ENCODE measurements around the gene FRMPD1. TPM values are rescaled to one million over a fixed set of nuclear protein-coding genes. Genes with fewer than 3 reads are reported as not detected.

FRMPD1 gene
- total RNA-seq, 2 donors from 2014 or later = 0.66 to 0.78 TPM

GRCh38 chr9:37696528-37696927 lies 45.8 kb downstream of the FRMPD1 start:
- Histone ChIP-seq H3K36me3 (replicated peaks in 1 of 2; ENCODE audit: insufficient read depth in 1 of 2, low read depth in 2 of 2) (no peaks in the 10 kb centered on the region), H3K27ac (no peak overlapping the region), H3K4me1 (peaks cover 13% of the 10 kb centered on the region), H3K27me3 (no peaks in the 10 kb centered on the region), H3K4me3 (no peak overlapping the region), H3K9me3 (no peaks in the 10 kb centered on the region)
- no peak for ATAC-seq
- DNase-seq = no peak
- intact Hi-C loops (cut with DNase I) = no loop called here
- 52 to 62% methylated on average over 1 of the region's 1 CpG for WGBS, 2 donors
- TF ChIP-seq POLR2A (IDR thresholded peaks at IDR 0.05) (no peak), CTCF (IDR thresholded peaks at IDR 0.05) (no peak)

- H3K9me3 ChIP-seq = no peaks in the 10 kb centered on the region
- 60 to 65% methylated on average over 3 of the region's 3 CpGs for WGBS, 2 donors
- no peak for DNase-seq
- ATAC-seq = no peak
- no peaks in the 10 kb centered on the region for H3K27me3 ChIP-seq
- intact Hi-C loops (cut with DNase I) = no loop called here
- no peak for TF ChIP-seq CTCF (IDR thresholded peaks at IDR 0.05)
- no peak for TF ChIP-seq POLR2A (IDR thresholded peaks at IDR 0.05)
- H3K4me3 ChIP-seq = no peak overlapping the region
- H3K36me3 ChIP-seq (replicated peaks in 1 of 2; ENCODE audit: insufficient read depth in 1 of 2, low read depth in 2 of 2) = no peaks in the 10 kb centered on the region
- H3K27ac ChIP-seq = no peak overlapping the region
- no peaks in the 10 kb centered on the region for H3K4me1 ChIP-seq
Observed at GRCh38 chr9:37700131-37700530, 49.4 kb downstream of the FRMPD1 start.

GRCh38 chr9:37700900-37701299 lies 50.1 kb downstream of the FRMPD1 start:
- intact Hi-C loops (cut with DNase I) = no loop called here
- no peaks in the 10 kb centered on the region for H3K9me3 ChIP-seq
- H3K36me3 ChIP-seq (replicated peaks in 1 of 2; ENCODE audit: insufficient read depth in 1 of 2, low read depth in 2 of 2) = no peaks in the 10 kb centered on the region
- 97 to 98% methylated on average over 3 of the region's 3 CpGs for WGBS, 2 donors
- ATAC-seq = no peak
- no peak for DNase-seq
- no peaks in the 10 kb centered on the region for H3K27me3 ChIP-seq
- H3K4me1 ChIP-seq = no peaks in the 10 kb centered on the region
- TF ChIP-seq POLR2A (IDR thresholded peaks at IDR 0.05) = no peak
- no peak for TF ChIP-seq CTCF (IDR thresholded peaks at IDR 0.05)
- no peak overlapping the region for H3K4me3 ChIP-seq
- H3K27ac ChIP-seq = no peak overlapping the region

- Histone ChIP-seq H3K27ac (no peak overlapping the region), H3K4me1 (no peaks in the 10 kb centered on the region), H3K27me3 (no peaks in the 10 kb centered on the region), H3K36me3 (replicated peaks in 1 of 2; ENCODE audit: insufficient read depth in 1 of 2, low read depth in 2 of 2) (no peaks in the 10 kb centered on the region), H3K4me3 (no peak overlapping the region), H3K9me3 (no peaks in the 10 kb centered on the region)
- ATAC-seq = no peak
- no peak for DNase-seq
- intact Hi-C loops (cut with DNase I) = no loop called here
- 77 to 83% methylated on average over 3 of the region's 3 CpGs for WGBS, 2 donors
- TF ChIP-seq POLR2A (IDR thresholded peaks at IDR 0.05) = no peak
- TF ChIP-seq CTCF (IDR thresholded peaks at IDR 0.05) = no peak
Observed at GRCh38 chr9:37705787-37706186, 55.0 kb downstream of the FRMPD1 start.

- no peaks in the 10 kb centered on the region for H3K4me1 ChIP-seq
- no peaks in the 10 kb centered on the region for H3K27me3 ChIP-seq
- no peaks in the 10 kb centered on the region for H3K9me3 ChIP-seq
- intact Hi-C loops (cut with DNase I) = no loop called here
- 82 to 89% methylated on average over 3 of the region's 3 CpGs for WGBS, 2 donors
- H3K27ac ChIP-seq = no peak overlapping the region
- ATAC-seq (no peak), DNase-seq (no peak)
- H3K36me3 ChIP-seq (replicated peaks in 1 of 2; ENCODE audit: insufficient read depth in 1 of 2, low read depth in 2 of 2) = no peaks in the 10 kb centered on the region
- no peak for TF ChIP-seq POLR2A (IDR thresholded peaks at IDR 0.05)
- TF ChIP-seq CTCF (IDR thresholded peaks at IDR 0.05) = no peak
- no peak overlapping the region for H3K4me3 ChIP-seq
Observed at GRCh38 chr9:37706290-37706689, 55.5 kb downstream of the FRMPD1 start.
